NCI-H526 treated with DMSO at 0.1 percent for 48 hours (cell line): ENCODE data around the gene PLIN5.
"Not testable (repeated sequence)": the region's sequence is repeated elsewhere in the genome, so short reads cannot be mapped to it uniquely, and the experiment has no call there.

ENCODE experiments used
- DNase-seq: peaks from one replicate; lab custom pipeline; 2025; lab: John Stamatoyannopoulos, UW

The PLIN5 gene

GRCh38 chr19:4542896-4543841 is 8.1 kb upstream of the PLIN5 start:
- no peak for DNase-seq

GRCh38 chr19:4541806-4542145 is 6.8 kb upstream of the PLIN5 start:
- not testable (repeated sequence) for DNase-seq

GRCh38 chr19:4541114-4541805 is 6.2 kb upstream of the PLIN5 start:
- no peak for DNase-seq

GRCh38 chr19:4539693-4540581 is 4.9 kb upstream of the PLIN5 start, which contains the start of gene LRG1:
LRG1 (minus strand) TSS chr19:4540036; CDS start chr19:4540013, 23 bp downstream.
- no peak for DNase-seq

GRCh38 chr19:4539169-4539692 is 4.2 kb upstream of the PLIN5 start:
- DNase-seq: no peak

DNA sequence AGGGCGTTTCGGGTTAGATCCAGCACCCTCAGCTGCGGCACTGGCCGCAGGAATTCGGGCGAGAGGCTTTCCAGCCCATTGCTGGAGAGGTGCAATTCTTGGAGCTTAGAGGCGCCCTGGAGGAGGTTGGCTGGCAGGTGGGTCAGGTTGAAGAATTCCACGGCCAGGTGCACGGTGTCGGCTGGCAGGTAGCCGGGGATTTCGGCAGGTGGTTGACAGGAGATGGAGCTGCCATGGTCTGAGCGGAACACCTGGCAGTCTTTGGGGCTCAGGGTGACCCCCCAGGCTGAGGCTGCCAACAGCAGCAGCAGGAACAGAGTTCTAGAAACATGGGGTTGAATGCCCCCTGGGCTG is 3.6 kb upstream of the PLIN5 start:
- DNase-seq: no peak

- DNase-seq: no peak
Measured at GRCh38 chr19:4537953-4538600, 3.1 kb upstream of the PLIN5 start.

GRCh38 chr19:4536798-4537197 is 1.8 kb upstream of the PLIN5 start:
- DNase-seq: peak; percentile 57

DNA sequence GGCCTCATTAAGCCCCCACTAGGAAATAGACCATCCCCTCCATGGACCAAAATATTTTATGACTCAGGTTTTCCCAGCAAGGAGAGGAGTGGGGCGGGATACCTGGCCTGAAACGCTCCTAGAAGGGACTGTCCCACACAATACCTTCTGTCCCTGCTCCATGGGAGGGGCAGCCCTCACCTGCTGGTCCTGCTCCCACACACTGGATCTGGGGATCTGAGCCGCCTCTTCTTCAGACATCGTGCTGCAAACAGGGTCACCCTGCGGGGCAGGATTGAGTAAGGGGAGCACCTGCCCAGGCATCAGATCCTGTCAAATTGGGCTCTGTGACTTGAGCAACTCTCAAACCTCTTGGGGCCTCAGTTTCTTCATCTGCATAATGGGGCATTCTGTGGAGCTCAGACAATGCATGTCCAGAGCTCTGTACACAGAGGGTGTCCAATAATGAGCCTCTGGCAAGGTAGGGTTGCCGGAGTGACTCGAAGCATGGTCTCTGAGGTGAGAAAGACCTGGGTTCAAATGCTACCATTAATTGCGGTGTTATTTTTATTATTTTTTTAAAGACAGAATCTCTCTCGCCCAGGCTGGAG is 1.1 kb downstream of the PLIN5 start:
- DNase-seq: no peak

DNA sequence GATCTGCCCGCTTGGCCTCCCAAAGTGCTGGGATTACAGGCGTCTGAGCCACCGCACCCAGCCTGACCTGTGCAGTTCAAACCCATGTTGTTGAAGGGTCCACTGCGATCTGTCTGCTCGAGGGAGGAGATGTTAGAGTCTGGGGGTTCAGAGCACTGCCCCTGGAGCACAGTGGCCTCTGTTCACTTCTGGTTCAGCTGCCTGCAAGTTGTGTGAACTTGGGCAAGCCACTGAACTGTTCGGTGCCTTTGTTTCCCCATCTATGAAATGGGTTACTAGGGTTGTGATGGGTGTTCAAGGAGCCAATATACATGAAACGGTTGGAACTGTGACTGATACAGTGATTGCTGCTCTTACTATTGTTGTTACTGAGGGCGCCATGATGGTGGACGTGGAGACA is 1.7 kb downstream of the PLIN5 start:
- DNase-seq: no peak

GRCh38 chr19:4531562-4532165 is 3.4 kb downstream of the PLIN5 start:
- DNase-seq: no peak

DNA sequence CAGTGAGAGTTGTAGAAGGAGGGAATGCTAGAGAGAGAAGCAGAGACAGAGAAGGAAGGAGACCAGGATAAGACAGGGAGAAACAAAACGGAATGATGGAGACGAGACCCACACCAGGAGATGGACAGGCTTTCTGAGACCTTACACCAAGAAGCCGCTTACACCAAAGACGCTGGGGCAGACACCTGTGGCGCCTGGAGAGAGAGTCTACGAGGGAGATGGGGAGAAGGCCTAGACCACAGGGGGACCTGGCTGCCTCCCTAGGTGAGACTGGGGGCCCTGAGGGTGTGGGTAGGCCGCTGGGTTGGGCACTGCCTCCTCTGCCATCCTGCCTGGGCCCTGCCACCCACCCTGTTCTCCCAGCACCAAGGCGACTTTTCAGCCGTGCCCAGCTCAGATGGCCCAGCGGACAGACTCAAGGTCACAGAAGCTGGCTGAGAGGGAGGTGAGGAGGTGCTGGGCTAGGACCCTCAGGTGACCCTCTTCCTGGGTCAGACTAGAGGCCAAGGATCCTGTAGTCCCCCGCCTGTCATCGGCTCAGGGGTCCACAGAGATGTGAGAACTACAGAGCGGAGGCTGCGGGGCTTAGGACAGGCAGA is 5.0 kb downstream of the PLIN5 start:
- no peak for DNase-seq

GRCh38 chr19:4528843-4529242 is 6.2 kb downstream of the PLIN5 start:
- no peak for DNase-seq

- not testable (repeated sequence) for DNase-seq
Measured at GRCh38 chr19:4527377-4527776, 7.6 kb downstream of the PLIN5 start.

DNA sequence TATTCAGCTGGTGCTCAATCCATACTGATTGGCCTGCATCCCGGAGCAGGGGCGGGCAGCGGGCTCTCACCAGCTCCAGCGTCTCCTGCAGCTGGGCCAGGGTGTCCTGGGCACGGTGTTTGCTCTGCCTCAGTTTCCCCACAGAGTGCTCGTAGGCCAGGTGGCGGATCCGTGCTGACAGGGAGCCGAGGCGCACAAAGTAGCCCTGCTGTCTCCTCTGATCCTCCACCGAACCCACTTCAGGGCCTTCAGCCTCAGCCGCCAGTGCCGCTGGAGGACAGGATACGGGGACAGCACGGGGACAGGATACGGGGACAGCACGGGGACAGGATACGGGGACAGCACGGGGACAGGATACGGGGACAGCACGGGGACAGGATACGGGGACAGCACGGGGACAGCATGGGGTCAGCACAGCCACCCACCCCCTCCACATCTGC is 9.4 kb downstream of the PLIN5 start:
- no peak for DNase-seq

DNA sequence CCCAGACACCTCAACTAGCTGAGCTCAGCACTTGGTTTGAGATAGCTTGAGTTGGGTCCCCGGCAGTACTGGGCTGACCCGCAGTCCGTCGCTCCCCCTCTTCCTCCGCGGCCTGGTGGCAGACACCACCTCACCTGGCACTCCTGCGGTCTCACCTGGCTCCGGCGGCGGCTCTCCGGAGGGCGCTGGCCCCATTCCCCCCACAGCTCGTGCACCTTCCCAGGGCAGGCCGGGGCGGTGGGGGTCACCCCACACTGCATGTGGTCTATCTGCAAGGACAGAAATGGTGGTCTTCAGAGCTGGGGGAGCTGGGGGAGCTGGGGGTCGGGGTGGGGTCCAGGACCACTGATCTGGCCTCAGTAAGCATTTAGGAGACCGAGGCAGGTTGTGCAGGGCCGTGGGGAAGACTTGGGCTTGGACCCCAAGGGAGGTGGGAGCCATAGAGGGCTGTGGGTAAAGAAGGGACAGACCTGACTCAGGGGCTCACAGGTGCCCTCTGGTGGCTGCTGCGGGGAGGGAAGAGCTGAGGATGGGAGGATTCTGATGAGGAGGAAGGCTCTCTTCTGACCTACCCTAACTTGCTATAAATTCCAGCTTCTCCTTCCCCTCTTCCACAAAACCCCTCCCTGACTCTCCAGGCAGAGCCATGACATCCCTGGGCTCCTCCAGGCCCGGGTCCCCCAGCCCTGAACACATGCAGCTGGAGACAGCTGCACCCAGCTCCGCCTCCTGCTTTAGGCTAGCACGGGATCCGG is 10.0 kb downstream of the PLIN5 start:
- no peak for DNase-seq

- DNase-seq: no peak
Measured at GRCh38 chr19:4523306-4524110, 11.5 kb downstream of the PLIN5 start.

DNA sequence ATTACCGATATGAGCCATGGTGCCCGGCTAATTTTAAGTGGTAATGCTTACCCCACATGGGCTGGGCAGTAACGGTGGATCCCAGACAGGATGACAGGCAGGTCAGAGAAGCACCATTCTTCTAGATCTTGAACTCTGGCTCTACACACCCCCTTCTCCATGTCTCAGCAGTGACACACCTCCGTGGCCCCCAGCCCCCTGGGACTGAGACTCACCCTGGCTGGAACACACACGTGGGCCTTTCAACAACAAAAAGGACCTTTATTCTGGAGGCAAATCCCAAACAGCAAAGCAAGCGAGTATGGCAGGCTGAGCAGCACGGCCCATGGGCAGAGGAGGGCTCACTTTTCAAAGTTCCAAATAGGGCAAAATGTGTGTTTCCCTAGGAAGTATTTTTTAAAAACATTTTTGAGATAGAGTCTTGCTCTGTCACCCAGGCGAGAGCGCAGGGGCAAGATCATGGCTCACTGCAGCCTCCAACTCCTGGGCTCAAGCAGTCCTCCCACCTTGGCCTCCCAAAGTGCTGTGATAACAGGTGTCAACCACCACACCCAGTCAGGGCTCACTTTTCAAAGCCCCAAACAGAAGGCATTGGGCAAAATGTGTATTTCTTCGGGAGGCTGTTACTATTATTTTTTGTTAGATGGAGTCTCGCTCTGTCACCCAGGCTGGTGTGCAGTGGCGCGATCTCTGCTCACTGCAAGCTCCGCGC is 12.6 kb downstream of the PLIN5 start:
- DNase-seq: no peak
